ENCODE data around the gene RDH13. TPM values are rescaled to one million over a fixed set of nuclear protein-coding genes. Genes with fewer than 3 reads are reported as not detected.

RDH13 gene
- total and polyA plus RNA-seq, 2 donors (not counting 1 experiment from before 2014, with no cell fraction given) = 2.7 to 6.9 TPM

GRCh38 chr19:55056827-55057226 is 6.1 kb downstream of the RDH13 start:
- H3K27me3 ChIP-seq (ENCODE audit: control insufficient read depth, insufficient read depth, low read length) = no peaks in the 10 kb centered on the region
- no peak overlapping the region for H2AFZ ChIP-seq (ENCODE audit: low read length)
- DNase-seq (ENCODE audit: low read depth in 2 of 2) = no peak
- no peak overlapping the region for H3K4me2 ChIP-seq (ENCODE audit: extremely low read depth, insufficient read depth, low read length)
- no peak overlapping the region for H3K4me3 ChIP-seq (replicated peaks in 1 of 4; ENCODE audit: control extremely low read depth in 1 of 4, insufficient read depth in 1 of 4, low read depth in 3 of 4, low read length in 4 of 4)
- no peak overlapping the region for H3K27ac ChIP-seq (ENCODE audit: insufficient read depth, low read length)
- no peaks in the 10 kb centered on the region for H3K79me2 ChIP-seq (ENCODE audit: control insufficient read depth, insufficient read depth, low read length)
- H4K20me1 ChIP-seq (ENCODE audit: control insufficient read depth, extremely low read depth, insufficient read depth, low read length) = no peaks in the 10 kb centered on the region
- TF ChIP-seq CTCF (conservative IDR thresholded peaks at IDR 0.05 in 1 of 2, IDR thresholded peaks at IDR 0.05 in 1 of 2; ENCODE audit: low read depth in 1 of 2, low read length in 2 of 2) = no peak
- no peak for TF ChIP-seq EZH2 (IDR thresholded peaks at IDR 0.05; ENCODE audit: low read length, missing control alignments)
- no peaks in the 10 kb centered on the region for H3K4me1 ChIP-seq (ENCODE audit: control insufficient read depth, extremely low read depth, insufficient read depth, low read length)
- H3K9ac ChIP-seq (ENCODE audit: insufficient read depth, low read length) = no peak overlapping the region
- peaks cover 2% of the 10 kb centered on the region for H3K36me3 ChIP-seq (ENCODE audit: control insufficient read depth, insufficient read depth, low read length)
- no peaks in the 10 kb centered on the region for H3K9me3 ChIP-seq (ENCODE audit: control insufficient read depth, insufficient read depth, low read depth, low read length)

GRCh38 chr19:55053735-55054134 is 9.2 kb downstream of the RDH13 start:
- no peaks in the 10 kb centered on the region for H3K4me1 ChIP-seq (ENCODE audit: control insufficient read depth, extremely low read depth, insufficient read depth, low read length)
- no peaks in the 10 kb centered on the region for H3K9me3 ChIP-seq (ENCODE audit: control insufficient read depth, insufficient read depth, low read depth, low read length)
- no peaks in the 10 kb centered on the region for H3K27me3 ChIP-seq (ENCODE audit: control insufficient read depth, insufficient read depth, low read length)
- H3K4me2 ChIP-seq (ENCODE audit: extremely low read depth, insufficient read depth, low read length) = no peak overlapping the region
- no peak overlapping the region for H3K9ac ChIP-seq (ENCODE audit: insufficient read depth, low read length)
- no peak for TF ChIP-seq EZH2 (IDR thresholded peaks at IDR 0.05; ENCODE audit: low read length, missing control alignments)
- no peak for TF ChIP-seq CTCF (conservative IDR thresholded peaks at IDR 0.05 in 1 of 2, IDR thresholded peaks at IDR 0.05 in 1 of 2; ENCODE audit: low read depth in 1 of 2, low read length in 2 of 2)
- DNase-seq (ENCODE audit: low read depth in 2 of 2) = no peak
- no peak overlapping the region for H3K4me3 ChIP-seq (replicated peaks in 1 of 4; ENCODE audit: control extremely low read depth in 1 of 4, insufficient read depth in 1 of 4, low read depth in 3 of 4, low read length in 4 of 4)
- no peaks in the 10 kb centered on the region for H4K20me1 ChIP-seq (ENCODE audit: control insufficient read depth, extremely low read depth, insufficient read depth, low read length)
- no peak overlapping the region for H2AFZ ChIP-seq (ENCODE audit: low read length)
- H3K36me3 ChIP-seq (ENCODE audit: control insufficient read depth, insufficient read depth, low read length) = peaks cover 2% of the 10 kb centered on the region
- H3K79me2 ChIP-seq (ENCODE audit: control insufficient read depth, insufficient read depth, low read length) = no peaks in the 10 kb centered on the region
- no peak overlapping the region for H3K27ac ChIP-seq (ENCODE audit: insufficient read depth, low read length)

GRCh38 chr19:55050749-55051532 is 12.0 kb downstream of the RDH13 start:
- no peaks in the 10 kb centered on the region for H4K20me1 ChIP-seq (ENCODE audit: control insufficient read depth, extremely low read depth, insufficient read depth, low read length)
- H3K4me3 ChIP-seq (replicated peaks in 1 of 4; ENCODE audit: control extremely low read depth in 1 of 4, insufficient read depth in 1 of 4, low read depth in 3 of 4, low read length in 4 of 4) = no peak overlapping the region
- H3K4me1 ChIP-seq (ENCODE audit: control insufficient read depth, extremely low read depth, insufficient read depth, low read length) = no peaks in the 10 kb centered on the region
- peaks cover 2% of the 10 kb centered on the region for H3K36me3 ChIP-seq (ENCODE audit: control insufficient read depth, insufficient read depth, low read length)
- DNase-seq (ENCODE audit: low read depth in 2 of 2) = no peak
- no peak overlapping the region for H2AFZ ChIP-seq (ENCODE audit: low read length)
- H3K9me3 ChIP-seq (ENCODE audit: control insufficient read depth, insufficient read depth, low read depth, low read length) = no peaks in the 10 kb centered on the region
- no peaks in the 10 kb centered on the region for H3K79me2 ChIP-seq (ENCODE audit: control insufficient read depth, insufficient read depth, low read length)
- no peak overlapping the region for H3K27ac ChIP-seq (ENCODE audit: insufficient read depth, low read length)
- TF ChIP-seq CTCF (conservative IDR thresholded peaks at IDR 0.05 in 1 of 2, IDR thresholded peaks at IDR 0.05 in 1 of 2; ENCODE audit: low read depth in 1 of 2, low read length in 2 of 2) (no peak), EZH2 (IDR thresholded peaks at IDR 0.05; ENCODE audit: low read length, missing control alignments) (no peak)
- H3K4me2 ChIP-seq (ENCODE audit: extremely low read depth, insufficient read depth, low read length) = no peak overlapping the region
- no peaks in the 10 kb centered on the region for H3K27me3 ChIP-seq (ENCODE audit: control insufficient read depth, insufficient read depth, low read length)
- H3K9ac ChIP-seq (ENCODE audit: insufficient read depth, low read length) = no peak overlapping the region

All from fibroblast of lung (primary cell).